HUES6 (cell line): ENCODE measurements around the gene TMEM266.

Experiments
- H3K27ac ChIP-seq: 2 replicates; pipeline ENCODE4 v1.7.0; 2013; ENCODE audit warnings: low read depth, mild to moderate bottlenecking, low read length, inconsistent platforms
- H3K27me3 ChIP-seq: 2 replicates; pipeline ENCODE4 v1.6.1; 2013; ENCODE audit warnings: low read length; ENCODE audit not compliant: control insufficient read depth, insufficient read depth
- H3K36me3 ChIP-seq: 2 replicates; pipeline ENCODE4 v1.6.1; 2013; ENCODE audit warnings: low read length; ENCODE audit not compliant: control insufficient read depth, insufficient read depth
- H3K4me1 ChIP-seq: 2 replicates; pipeline ENCODE4 v1.6.1; 2013; ENCODE audit warnings: low read length; ENCODE audit not compliant: control insufficient read depth, insufficient read depth
- H3K4me3 ChIP-seq: 2 replicates; pipeline ENCODE4 v1.5.1; 2013; ENCODE audit warnings: low read depth, low read length
- H3K9ac ChIP-seq: one replicate; pipeline ENCODE4 v1.6.1; 2013; ENCODE audit warnings: mild to moderate bottlenecking, low read length
- H3K9me3 ChIP-seq: 2 replicates; pipeline ENCODE4 v1.6.1; 2013; ENCODE audit warnings: low read depth, low read length; ENCODE audit not compliant: control insufficient read depth, insufficient read depth

TMEM266 gene

GRCh38 chr15:76105911-76106310, 46.1 kb downstream of the TMEM266 start:
- H3K27me3 ChIP-seq = no peaks in the 10 kb centered on the region

DNA sequence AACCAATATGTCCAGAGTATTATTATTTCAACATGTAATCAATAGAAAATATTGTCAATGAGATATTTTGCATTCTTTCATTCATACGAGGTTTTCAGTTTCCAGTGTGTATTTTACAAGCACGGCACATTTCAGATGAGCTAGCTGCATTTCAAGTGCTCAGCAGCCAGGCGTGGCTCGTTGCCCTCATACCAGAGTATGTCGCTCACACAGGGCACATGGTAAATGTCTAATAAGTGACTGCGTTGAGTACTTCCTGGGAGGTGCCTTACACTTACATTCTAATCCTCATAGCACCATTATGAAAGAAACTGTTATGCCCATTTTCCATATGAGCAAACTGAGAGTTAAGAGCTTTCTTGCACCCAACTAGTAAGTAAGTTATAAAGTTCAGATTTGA, 47.4 kb downstream of the TMEM266 start:
- H3K36me3 ChIP-seq = no peaks in the 10 kb centered on the region
- no peak overlapping the region for H3K27ac ChIP-seq
- no peak overlapping the region for H3K4me3 ChIP-seq
- H3K9ac ChIP-seq = no peak overlapping the region
- 0 out of 2 replicates have a peak, but pooled peaks cover 3% of the 10 kb centered on the region for H3K9me3 ChIP-seq
- no peaks in the 10 kb centered on the region for H3K27me3 ChIP-seq
- H3K4me1 ChIP-seq = 0 out of 2 replicates have a peak, but pooled peaks cover 12% of the 10 kb centered on the region

More at GRCh38 chr15:76105911-76106310, 46.1 kb downstream of the TMEM266 start:
- H3K36me3 ChIP-seq = no peaks in the 10 kb centered on the region
- H3K4me1 ChIP-seq = 0 out of 2 replicates have a peak, but pooled peaks cover 12% of the 10 kb centered on the region
- H3K9ac ChIP-seq = no peak overlapping the region
- no peak overlapping the region for H3K27ac ChIP-seq
- H3K4me3 ChIP-seq = no peak overlapping the region
- H3K9me3 ChIP-seq = 0 out of 2 replicates have a peak, but pooled peaks cover 3% of the 10 kb centered on the region

DNA sequence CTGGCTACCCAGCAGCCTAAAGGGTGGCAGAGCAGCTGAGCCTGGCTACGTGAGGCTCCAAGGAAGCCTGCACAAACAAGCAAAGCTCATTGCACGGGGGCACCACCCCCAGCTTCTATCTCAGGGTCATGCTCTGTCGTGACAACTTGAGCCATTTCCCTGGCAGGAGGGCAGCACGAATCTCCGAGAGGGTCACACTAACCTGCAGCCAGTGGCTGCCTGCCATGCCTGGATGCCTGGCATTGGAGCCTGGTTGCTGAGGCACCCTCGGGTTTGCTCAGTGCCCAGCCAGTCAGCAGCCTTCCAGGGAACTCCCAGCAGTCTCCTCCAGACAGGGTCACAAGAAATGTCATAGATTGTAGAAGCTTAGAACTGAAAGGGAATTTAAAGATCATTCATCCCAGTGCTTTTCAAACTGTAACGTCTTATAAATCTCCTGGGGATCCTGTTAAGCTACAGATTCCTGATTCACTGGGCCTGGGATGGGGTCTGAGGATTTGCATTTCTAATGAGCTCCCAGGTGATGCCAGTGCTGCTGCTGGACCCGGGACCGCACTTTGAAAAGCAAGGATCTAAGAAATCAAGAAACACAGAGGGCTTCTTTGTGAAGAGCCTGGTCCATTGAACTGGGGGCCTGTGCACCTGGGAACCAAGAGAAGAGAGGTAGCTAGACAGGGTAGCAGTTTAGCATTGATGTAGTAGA, 48.4 kb downstream of the TMEM266 start:
- 0 out of 2 replicates have a peak, but pooled peaks cover 3% of the 10 kb centered on the region for H3K9me3 ChIP-seq
- H3K36me3 ChIP-seq = no peaks in the 10 kb centered on the region
- no peak overlapping the region for H3K4me3 ChIP-seq
- 0 out of 2 replicates have a peak, but pooled peaks cover 12% of the 10 kb centered on the region for H3K4me1 ChIP-seq
- no peak overlapping the region for H3K9ac ChIP-seq
- H3K27ac ChIP-seq = no peak overlapping the region
- no peaks in the 10 kb centered on the region for H3K27me3 ChIP-seq

DNA sequence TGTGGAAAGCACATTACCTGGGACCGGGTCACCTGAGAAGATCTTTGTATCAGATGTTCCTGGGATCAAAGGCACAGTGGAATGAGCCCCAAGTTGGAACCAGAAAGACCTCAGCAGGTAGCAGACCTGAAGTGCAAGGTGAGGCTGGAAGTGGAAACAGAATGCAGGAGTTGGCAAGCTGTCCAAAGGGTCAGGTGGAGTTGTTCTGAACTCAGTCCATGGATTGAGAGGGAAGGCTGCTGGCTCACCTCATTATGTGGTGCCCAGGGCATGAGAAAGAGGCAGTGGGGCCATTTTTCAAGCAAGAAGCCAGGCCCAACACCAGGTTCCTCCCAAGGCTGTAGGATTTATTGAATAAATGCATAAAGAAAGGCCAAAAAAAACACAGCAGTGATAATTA, 49.3 kb downstream of the TMEM266 start:
- H3K4me3 ChIP-seq = no peak overlapping the region
- H3K4me1 ChIP-seq = 0 out of 2 replicates have a peak, but pooled peaks cover 12% of the 10 kb centered on the region
- H3K27me3 ChIP-seq = no peaks in the 10 kb centered on the region
- 0 out of 2 replicates have a peak, but pooled peaks cover 3% of the 10 kb centered on the region for H3K9me3 ChIP-seq
- H3K9ac ChIP-seq = no peak overlapping the region
- no peak overlapping the region for H3K27ac ChIP-seq
- no peaks in the 10 kb centered on the region for H3K36me3 ChIP-seq

GRCh38 chr15:76114561-76114960, 54.8 kb downstream of the TMEM266 start:
- Histone ChIP-seq H3K9me3 (0 out of 2 replicates have a peak, but pooled peaks cover 3% of the 10 kb centered on the region), H3K4me1 (peaks cover 15% of the 10 kb centered on the region), H3K27ac (no peak overlapping the region), H3K4me3 (no peak overlapping the region), H3K9ac (no peak overlapping the region), H3K36me3 (no peaks in the 10 kb centered on the region), H3K27me3 (no peaks in the 10 kb centered on the region)

GRCh38 chr15:76116138-76116885, 56.5 kb downstream of the TMEM266 start:
- Histone ChIP-seq H3K27me3 (no peaks in the 10 kb centered on the region), H3K27ac (no peak overlapping the region), H3K9ac (no peak overlapping the region), H3K36me3 (no peaks in the 10 kb centered on the region), H3K4me1 (peaks cover 15% of the 10 kb centered on the region), H3K9me3 (no peaks in the 10 kb centered on the region), H3K4me3 (no peak overlapping the region)

GRCh38 chr15:76117181-76117580, 57.4 kb downstream of the TMEM266 start:
- Histone ChIP-seq H3K27ac (no peak overlapping the region), H3K9me3 (no peaks in the 10 kb centered on the region), H3K4me1 (peaks cover 15% of the 10 kb centered on the region), H3K9ac (no peak overlapping the region), H3K36me3 (no peaks in the 10 kb centered on the region), H3K27me3 (no peaks in the 10 kb centered on the region), H3K4me3 (no peak overlapping the region)

DNA sequence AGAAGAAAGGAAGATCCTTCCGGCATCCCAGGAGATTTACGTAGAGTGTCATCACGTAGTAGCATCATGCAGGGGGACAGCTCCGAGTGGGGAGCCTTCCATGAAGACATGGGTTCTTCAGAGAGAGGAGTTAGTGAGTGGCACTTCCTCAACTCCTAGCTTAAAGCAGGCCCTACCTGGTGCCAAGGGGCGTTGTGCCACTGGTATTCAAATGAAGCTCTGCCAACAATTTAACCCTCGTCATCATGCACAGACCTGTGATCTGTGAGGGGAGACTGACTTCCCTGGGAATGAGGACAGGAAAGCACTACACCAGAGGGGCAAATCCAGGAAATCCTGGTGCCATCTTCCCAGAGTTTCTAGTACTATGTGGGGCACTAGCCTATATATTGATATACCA, 59.0 kb downstream of the TMEM266 start:
- peaks cover 15% of the 10 kb centered on the region for H3K4me1 ChIP-seq
- no peaks in the 10 kb centered on the region for H3K9me3 ChIP-seq
- H3K36me3 ChIP-seq = no peaks in the 10 kb centered on the region
- no peaks in the 10 kb centered on the region for H3K27me3 ChIP-seq
- H3K27ac ChIP-seq = no peak overlapping the region
- no peak overlapping the region for H3K4me3 ChIP-seq
- H3K9ac ChIP-seq = no peak overlapping the region

- H3K36me3 ChIP-seq = no peaks in the 10 kb centered on the region
- no peak overlapping the region for H3K27ac ChIP-seq
- H3K27me3 ChIP-seq = no peaks in the 10 kb centered on the region; the same call in 1 of the 2 replicates
- H3K9ac ChIP-seq = no peak overlapping the region
- no peaks in the 10 kb centered on the region for H3K4me1 ChIP-seq
- no peak overlapping the region for H3K4me3 ChIP-seq
- 0 out of 2 replicates have a peak, but pooled peaks cover 4% of the 10 kb centered on the region for H3K9me3 ChIP-seq
Observed at GRCh38 chr15:76123031-76123430, 63.2 kb downstream of the TMEM266 start.

- Histone ChIP-seq H3K4me3 (no peak overlapping the region), H3K9ac (no peak overlapping the region), H3K27me3 (no peaks in the 10 kb centered on the region; the same call in 1 of the 2 replicates), H3K9me3 (0 out of 2 replicates have a peak, but pooled peaks cover 4% of the 10 kb centered on the region), H3K4me1 (no peaks in the 10 kb centered on the region), H3K27ac (no peak overlapping the region), H3K36me3 (no peaks in the 10 kb centered on the region)
Observed at GRCh38 chr15:76127169-76127568, 67.4 kb downstream of the TMEM266 start.

DNA sequence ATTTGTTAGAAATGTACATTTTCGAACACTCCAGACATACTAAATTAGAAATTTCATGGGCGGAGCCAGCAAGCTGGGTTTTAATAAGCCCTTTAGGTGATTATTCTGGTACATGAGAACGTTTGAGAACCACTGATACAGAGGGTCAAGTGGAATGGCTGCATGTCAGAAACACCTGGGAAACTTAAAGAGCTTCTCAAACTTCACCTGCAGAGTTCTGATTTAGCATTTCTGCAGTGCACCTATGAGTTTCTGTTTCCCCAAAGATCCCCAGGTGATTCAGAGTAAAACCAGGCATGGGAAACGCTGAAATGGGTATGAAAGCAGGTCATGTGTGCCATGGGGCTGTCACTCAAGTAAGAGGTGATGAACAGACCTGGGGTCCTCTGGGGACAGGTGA, 68.1 kb downstream of the TMEM266 start:
- no peak overlapping the region for H3K9ac ChIP-seq
- no peak overlapping the region for H3K27ac ChIP-seq
- H3K4me3 ChIP-seq = no peak overlapping the region
- no peaks in the 10 kb centered on the region; the same call in 1 of the 2 replicates for H3K27me3 ChIP-seq
- 0 out of 2 replicates have a peak, but pooled peaks cover 4% of the 10 kb centered on the region for H3K9me3 ChIP-seq
- H3K4me1 ChIP-seq = no peaks in the 10 kb centered on the region
- H3K36me3 ChIP-seq = no peaks in the 10 kb centered on the region
